Activated B cell treated with CpG ODN at 0.5 μM for 24 hours (primary cell): ENCODE measurements around the gene ADGRG3. TPM values are rescaled to one million over a fixed set of nuclear protein-coding genes. Genes with fewer than 3 reads are reported as not detected.

Source experiments
- ATAC-seq: fragments of 200-7000 bp; cut with Tn5 transposase; one replicate; pipeline ENCODE4 v1.10.0; 2021; ENCODE audit warnings: low read depth, mild to moderate bottlenecking, moderate library complexity
- CTCF ChIA-PET: fragments of 350-600 bp; sonication (Branson Sonifier 250); formaldehyde crosslinking; loops from one replicate; lab custom pipeline; 2021; ENCODE audit warnings: antibody characterized with exemption; lab: Charles Lee
- POLR2A ChIA-PET: fragments of 350-600 bp; sonication (Branson Sonifier 250); formaldehyde crosslinking; loops from one replicate; lab custom pipeline; 2021; ENCODE audit warnings: antibody characterized with exemption; lab: Charles Lee
- DNase-seq: peaks from one replicate; pipeline ENCODE4 v3.0.0; 2022
- H3K27ac Mint-ChIP-seq: one replicate; pipeline ENCODE4 v1.8.0; 2020; ENCODE audit warnings: mixed read lengths
- H3K27me3 Mint-ChIP-seq: one replicate; pipeline ENCODE4 v1.8.0; 2021; ENCODE audit warnings: mixed read lengths
- H3K36me3 Mint-ChIP-seq: one replicate; pipeline ENCODE4 v1.8.0; 2021; ENCODE audit warnings: low read depth, mixed read lengths
- H3K4me1 Mint-ChIP-seq: one replicate; pipeline ENCODE4 v1.8.0; 2021; ENCODE audit warnings: mixed read lengths
- H3K4me3 Mint-ChIP-seq: one replicate; pipeline ENCODE4 v1.8.0; 2020; ENCODE audit warnings: mild to moderate bottlenecking, mixed read lengths
- H3K9me3 Mint-ChIP-seq: one replicate; pipeline ENCODE4 v1.8.0; 2020; ENCODE audit warnings: mixed read lengths
- intact Hi-C: fragments of 100-400 bp; cut with micrococcal nuclease; formaldehyde crosslinking; loops from one replicate; pipeline ENCODE4 v1.15.1; 2024
- total RNA-seq: library from RNA; stranded (reverse); gene quantifications from 2 replicates; pipeline ENCODE4 v1.2.3, GENCODE V29; 2022
- TF ChIP-seq, protein P1 (sequence below): fragments of 200-600 bp; IDR thresholded peaks from one replicate; pipeline ENCODE4 v1.8.0; 2022; ENCODE audit warnings: antibody characterized with exemption, mild to moderate bottlenecking

ADGRG3 gene
- total RNA-seq, 1 donor from 2014 or later = not detected

DNA sequence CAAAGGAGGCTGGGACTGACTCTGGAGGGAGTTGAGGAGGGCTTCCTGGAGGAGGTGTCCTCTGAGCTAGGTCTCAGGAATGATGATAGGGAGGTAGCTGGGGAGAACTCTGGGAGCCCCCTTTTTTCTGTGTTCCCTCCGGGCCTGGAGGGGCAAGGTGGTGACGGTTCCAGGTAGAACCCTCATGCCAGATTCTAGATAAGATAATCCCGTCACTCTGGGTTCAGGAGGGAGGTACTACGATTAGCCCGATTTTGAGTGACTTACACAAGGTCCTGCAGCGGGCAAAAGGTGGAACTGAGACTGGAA lies 18.7 kb upstream of the ADGRG3 start:
- H3K4me3 Mint-ChIP-seq = no peak overlapping the region
- TF ChIP-seq, protein P1, sequence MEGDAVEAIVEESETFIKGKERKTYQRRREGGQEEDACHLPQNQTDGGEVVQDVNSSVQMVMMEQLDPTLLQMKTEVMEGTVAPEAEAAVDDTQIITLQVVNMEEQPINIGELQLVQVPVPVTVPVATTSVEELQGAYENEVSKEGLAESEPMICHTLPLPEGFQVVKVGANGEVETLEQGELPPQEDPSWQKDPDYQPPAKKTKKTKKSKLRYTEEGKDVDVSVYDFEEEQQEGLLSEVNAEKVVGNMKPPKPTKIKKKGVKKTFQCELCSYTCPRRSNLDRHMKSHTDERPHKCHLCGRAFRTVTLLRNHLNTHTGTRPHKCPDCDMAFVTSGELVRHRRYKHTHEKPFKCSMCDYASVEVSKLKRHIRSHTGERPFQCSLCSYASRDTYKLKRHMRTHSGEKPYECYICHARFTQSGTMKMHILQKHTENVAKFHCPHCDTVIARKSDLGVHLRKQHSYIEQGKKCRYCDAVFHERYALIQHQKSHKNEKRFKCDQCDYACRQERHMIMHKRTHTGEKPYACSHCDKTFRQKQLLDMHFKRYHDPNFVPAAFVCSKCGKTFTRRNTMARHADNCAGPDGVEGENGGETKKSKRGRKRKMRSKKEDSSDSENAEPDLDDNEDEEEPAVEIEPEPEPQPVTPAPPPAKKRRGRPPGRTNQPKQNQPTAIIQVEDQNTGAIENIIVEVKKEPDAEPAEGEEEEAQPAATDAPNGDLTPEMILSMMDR = no peak
- DNase-seq = no peak
- peaks cover 25% of the 10 kb centered on the region for H3K4me1 Mint-ChIP-seq
- CTCF ChIA-PET = interaction anchor here (0.8 to 3.3 kb wide), 3 partner anchors 9 to 73 kb away, joined by 3 to 20 read pairs (median 5); no protein-coding TSS in a partner anchor
- H3K36me3 Mint-ChIP-seq = no peaks in the 10 kb centered on the region
- H3K27me3 Mint-ChIP-seq = peaks cover 2% of the 10 kb centered on the region
- POLR2A ChIA-PET = no interaction called here
- H3K27ac Mint-ChIP-seq = no peak overlapping the region
- ATAC-seq = no peak
- no peaks in the 10 kb centered on the region for H3K9me3 Mint-ChIP-seq
- intact Hi-C loops = loop anchor here (1.0 to 5.0 kb wide), 8 partner anchors 49 to 349 kb away; partner anchors contain the start of gene KATNB1

DNA sequence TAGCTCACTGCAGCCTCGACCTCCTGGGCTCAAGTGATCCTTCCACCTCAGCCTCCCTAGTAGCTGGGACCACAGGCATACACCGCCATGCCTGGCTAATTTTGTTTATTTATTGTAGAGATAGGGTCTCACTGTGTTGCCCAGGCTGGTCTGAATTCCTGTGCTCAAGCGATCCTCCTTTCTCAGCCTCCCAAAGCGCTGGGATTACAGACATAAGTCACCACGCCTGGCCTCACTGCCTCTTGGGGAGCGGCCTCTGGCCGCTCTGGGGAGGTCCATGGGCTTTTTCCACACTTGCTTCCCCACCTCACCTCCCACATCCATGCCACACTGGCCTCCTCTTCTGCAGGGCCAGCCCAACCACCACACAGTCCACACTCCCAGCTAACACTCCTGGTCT lies 18.3 kb upstream of the ADGRG3 start:
- intact Hi-C loops = loop anchor here (1.0 to 5.0 kb wide), 8 partner anchors 49 to 350 kb away; partner anchors contain the start of gene KATNB1
- ATAC-seq (no peak), DNase-seq (no peak)
- Mint-ChIP-seq H3K27ac (no peak overlapping the region), H3K36me3 (no peaks in the 10 kb centered on the region), H3K9me3 (no peaks in the 10 kb centered on the region), H3K4me1 (peaks cover 25% of the 10 kb centered on the region), H3K27me3 (peaks cover 2% of the 10 kb centered on the region), H3K4me3 (no peak overlapping the region)
- ChIA-PET POLR2A (no interaction called here), CTCF (interaction anchor here (0.8 to 3.3 kb wide), 3 partner anchors 9 to 74 kb away, joined by 3 to 20 read pairs (median 5); no protein-coding TSS in a partner anchor)
- TF ChIP-seq, protein P1 = no peak

GRCh38 chr16:57651344-57652333 lies 16.5 kb upstream of the ADGRG3 start:
- POLR2A ChIA-PET = no interaction called here
- ATAC-seq (no peak), DNase-seq (no peak)
- Mint-ChIP-seq H3K27me3 (peaks cover 2% of the 10 kb centered on the region), H3K9me3 (no peaks in the 10 kb centered on the region), H3K4me1 (peaks cover 23% of the 10 kb centered on the region), H3K36me3 (no peaks in the 10 kb centered on the region), H3K27ac (no peak overlapping the region), H3K4me3 (no peak overlapping the region)
- CTCF ChIA-PET = no interaction called here
- intact Hi-C loops = no loop called here
- TF ChIP-seq, protein P1 = no peak

DNA sequence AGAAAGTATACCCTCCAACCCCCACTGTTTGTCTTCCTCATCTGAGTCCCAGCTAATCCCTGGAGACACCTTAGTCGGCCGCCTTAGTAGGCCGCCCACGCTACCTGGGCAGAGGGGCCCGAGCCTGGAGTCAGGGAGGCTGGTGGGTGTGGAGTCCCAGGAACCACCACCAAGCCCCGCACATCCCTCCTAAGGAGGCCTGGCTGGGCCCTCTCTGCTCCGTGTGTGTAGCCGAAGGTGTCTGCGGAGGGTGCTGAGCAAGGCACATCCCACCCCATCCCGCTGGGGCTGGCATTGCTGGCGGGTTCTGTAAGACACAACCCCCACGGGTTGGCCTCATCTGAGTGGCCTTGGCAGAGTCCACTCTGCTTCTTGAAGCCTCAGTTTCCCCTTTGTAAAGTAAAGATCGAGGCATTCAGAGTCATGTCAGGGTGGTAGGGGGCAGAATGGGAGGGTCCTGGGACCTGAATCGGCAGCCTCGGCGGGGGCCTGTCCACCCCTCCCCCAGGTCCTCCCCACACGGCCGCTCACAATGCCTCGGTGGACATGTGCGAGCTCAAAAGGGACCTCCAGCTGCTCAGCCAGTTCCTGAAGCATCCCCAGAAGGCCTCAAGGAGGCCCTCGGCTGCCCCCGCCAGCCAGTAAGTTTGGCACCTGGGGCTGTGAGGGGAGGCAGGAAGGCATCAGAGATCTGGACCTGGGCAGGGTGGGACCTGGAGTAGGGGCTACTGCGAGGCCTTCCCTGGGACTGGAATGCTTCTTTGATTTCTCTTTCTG lies 15.2 kb upstream of the ADGRG3 start:
- POLR2A ChIA-PET = interaction anchor here (0.5 kb wide), 1 partner anchor 28 kb away, joined by 7 read pairs; no protein-coding TSS in a partner anchor
- peaks cover 12% of the 10 kb centered on the region for H3K4me1 Mint-ChIP-seq
- no peaks in the 10 kb centered on the region for H3K36me3 Mint-ChIP-seq
- no peak overlapping the region for H3K27ac Mint-ChIP-seq
- intact Hi-C loops = no loop called here
- CTCF ChIA-PET = no interaction called here
- H3K27me3 Mint-ChIP-seq = peaks cover 2% of the 10 kb centered on the region
- H3K9me3 Mint-ChIP-seq = no peaks in the 10 kb centered on the region
- H3K4me3 Mint-ChIP-seq = no peak overlapping the region
- ATAC-seq = no peak
- TF ChIP-seq, protein P1 = no peak
- no peak for DNase-seq
